ENCODE measurements around the gene GAPDHS.

GAPDHS gene

DNA sequence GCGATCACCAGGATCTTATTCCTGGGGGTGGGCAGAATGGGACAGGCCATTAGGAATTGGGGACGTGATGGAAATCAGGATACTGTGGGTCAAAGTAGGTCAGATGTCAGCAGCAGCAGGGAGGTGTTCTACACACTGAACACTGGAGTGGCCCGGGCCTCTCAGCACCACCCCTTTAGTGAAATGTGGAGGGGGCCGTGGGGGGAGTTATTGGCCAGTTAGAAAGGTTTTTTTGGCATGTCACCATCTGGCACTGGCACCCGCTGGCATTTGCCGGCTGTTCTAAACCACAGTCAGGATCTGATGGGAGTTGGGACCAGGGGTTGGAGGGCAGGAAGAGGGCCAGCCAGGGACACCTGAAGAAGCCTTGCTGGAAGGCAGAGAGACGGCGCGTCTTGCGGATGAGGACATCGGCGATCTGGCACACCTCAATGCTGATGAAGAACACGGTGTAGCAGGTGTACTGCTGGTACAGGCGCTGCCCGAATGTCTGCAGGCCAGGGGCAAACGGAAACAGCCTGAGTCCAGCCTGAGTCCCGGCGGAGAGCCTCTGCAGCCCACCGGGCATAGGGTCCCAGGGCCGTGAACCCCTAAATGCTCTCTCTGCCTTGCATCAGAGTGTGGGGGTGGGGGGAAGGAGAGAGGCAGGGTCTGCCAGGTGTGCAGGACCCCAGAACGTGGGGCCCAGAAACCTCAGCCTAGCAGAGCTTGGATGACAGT, 18.0 kb downstream of the GAPDHS start:
- no peaks in the 10 kb centered on the region for H3K9me3 ChIP-seq (ENCODE audit: control extremely low read depth in 1 of 5, control insufficient read depth in 4 of 5, insufficient read depth in 2 of 5, low read depth in 1 of 5, low read length in 4 of 5)
- peaks cover 0 to 8% (median 0%) of the 10 kb centered on the region in 5 experiments for H3K27me3 ChIP-seq (replicated peaks in 2 of 5; ENCODE audit: control insufficient read depth in 4 of 5, insufficient read depth in 5 of 5, low read length in 4 of 5)
- peaks cover 0 to 7% (median 5%) of the 10 kb centered on the region in 4 experiments for H3K4me1 ChIP-seq (ENCODE audit: control extremely low read depth in 1 of 4, control insufficient read depth in 4 of 4, insufficient read depth in 4 of 4, low read length in 3 of 4)
- H3K4me3 ChIP-seq (ENCODE audit: control insufficient read depth in 1 of 7, extremely low read depth in 1 of 7, insufficient read depth in 4 of 7, low read depth in 2 of 7, low read length in 6 of 7): no peak overlapping the region
- no peak overlapping the region for H3K27ac ChIP-seq (ENCODE audit: insufficient read depth in 1 of 2, low read depth in 1 of 2, low read length in 2 of 2, poor library complexity in 1 of 2, severe bottlenecking in 2 of 2)
- no peak for DNase-seq
- WGBS (ENCODE audit: insufficient coverage): 97% methylated on average over 20 of the region's 21 CpGs
- CTCF ChIA-PET: interaction anchor here (1.0 to 3.7 kb wide), 3 partner anchors 12 to 41 kb away, joined by 3 to 19 read pairs (median 3); partner anchors contain the start of gene ATP4A
- POLR2A ChIA-PET: no interaction called here
- peaks cover 0 to 16% (median 0%) of the 10 kb centered on the region in 4 experiments for H3K36me3 ChIP-seq (ENCODE audit: control insufficient read depth in 4 of 4, insufficient read depth in 4 of 4, low read length in 3 of 4)

DNA sequence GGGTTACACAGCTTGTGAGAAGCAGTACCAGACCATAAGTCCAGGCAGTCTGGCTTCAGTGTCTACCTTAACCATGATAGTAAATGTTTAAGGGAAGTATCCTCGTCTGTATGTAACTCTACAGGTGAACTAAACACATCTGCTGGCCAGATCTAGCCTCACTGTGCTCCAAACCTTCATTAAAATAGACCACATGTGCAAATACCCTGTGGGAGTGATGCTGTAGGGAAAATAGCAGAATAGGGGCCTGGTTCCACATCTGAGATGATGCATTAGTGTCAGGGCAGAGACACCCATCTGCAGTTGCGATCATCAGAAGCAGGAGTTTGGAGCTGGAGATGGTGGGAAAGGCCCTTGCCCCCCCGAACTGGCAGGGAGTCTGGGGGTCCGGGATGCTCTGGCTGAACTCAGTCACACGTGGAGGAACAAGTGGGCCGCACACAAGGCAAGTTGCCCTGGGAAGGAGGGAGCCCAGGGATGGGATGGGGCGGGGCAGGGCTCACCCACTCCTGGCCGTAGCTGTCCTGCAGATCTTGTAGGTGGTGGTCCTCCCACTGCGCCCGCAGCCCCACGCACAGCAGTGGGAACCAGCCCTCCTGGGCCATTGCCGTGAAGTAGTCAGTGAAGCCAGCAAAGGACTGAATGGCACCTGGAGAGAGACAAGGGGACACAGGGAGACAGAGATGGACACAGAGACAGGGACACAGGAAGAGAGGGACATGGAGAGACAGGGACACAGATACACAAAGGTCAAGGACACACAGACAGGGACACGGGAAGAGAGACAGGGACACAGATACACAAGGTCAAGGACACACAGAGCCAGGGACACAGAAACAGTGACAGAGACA, 19.5 kb downstream of the GAPDHS start:
- H3K4me3 ChIP-seq (ENCODE audit: control insufficient read depth in 1 of 7, extremely low read depth in 1 of 7, insufficient read depth in 4 of 7, low read depth in 2 of 7, low read length in 6 of 7): no peak overlapping the region
- H3K36me3 ChIP-seq (ENCODE audit: control insufficient read depth in 4 of 4, insufficient read depth in 4 of 4, low read length in 3 of 4): peaks cover 0 to 6% (median 0%) of the 10 kb centered on the region in 4 experiments
- WGBS (ENCODE audit: insufficient coverage): 89% methylated on average over 9 of the region's 13 CpGs
- H3K9me3 ChIP-seq (ENCODE audit: control extremely low read depth in 1 of 5, control insufficient read depth in 4 of 5, insufficient read depth in 2 of 5, low read depth in 1 of 5, low read length in 4 of 5): no peaks in the 10 kb centered on the region
- ChIA-PET CTCF (interaction anchor here (1.0 to 1.4 kb wide), 2 partner anchors 13 to 42 kb away, joined by 3 read pairs; no protein-coding TSS in a partner anchor), POLR2A (no interaction called here)
- no peak for DNase-seq
- peaks cover 0 to 7% (median 2%) of the 10 kb centered on the region in 4 experiments for H3K4me1 ChIP-seq (ENCODE audit: control extremely low read depth in 1 of 4, control insufficient read depth in 4 of 4, insufficient read depth in 4 of 4, low read length in 3 of 4)
- peaks cover 0 to 17% (median 8%) of the 10 kb centered on the region in 5 experiments for H3K27me3 ChIP-seq (replicated peaks in 2 of 5; ENCODE audit: control insufficient read depth in 4 of 5, insufficient read depth in 5 of 5, low read length in 4 of 5)
- no peak overlapping the region for H3K27ac ChIP-seq (ENCODE audit: insufficient read depth in 1 of 2, low read depth in 1 of 2, low read length in 2 of 2, poor library complexity in 1 of 2, severe bottlenecking in 2 of 2)

DNA sequence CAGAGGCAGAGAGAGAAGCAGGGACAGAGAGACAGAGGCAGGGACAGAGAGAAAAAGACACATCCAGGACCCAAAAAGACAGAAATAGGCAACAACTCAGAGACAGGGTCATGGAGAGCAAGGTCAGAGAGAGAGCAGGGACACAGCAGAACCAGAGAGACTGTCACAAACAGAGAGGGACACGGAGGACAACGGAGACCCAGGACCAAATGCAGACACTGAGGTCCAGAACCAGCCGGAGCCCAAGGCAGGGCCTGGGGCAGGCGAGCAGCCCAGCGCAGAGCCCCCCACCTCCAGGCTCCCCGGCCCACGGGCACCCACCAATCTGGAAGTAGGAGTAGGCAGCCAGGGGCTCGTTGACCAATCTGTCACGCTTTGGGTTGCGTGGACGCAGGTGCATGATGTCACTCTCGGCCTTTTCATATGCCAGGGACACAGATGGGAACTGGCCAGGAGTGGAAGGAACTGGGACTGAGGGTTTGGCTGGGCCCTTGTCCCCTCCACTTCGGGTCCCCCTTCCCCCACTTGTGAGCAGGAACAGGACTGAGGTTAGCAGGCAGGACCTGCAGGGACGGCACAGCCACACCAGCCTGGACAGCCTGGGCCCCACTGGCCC, 20.2 kb downstream of the GAPDHS start:
- Histone ChIP-seq H3K9me3 (ENCODE audit: control extremely low read depth in 1 of 5, control insufficient read depth in 4 of 5, insufficient read depth in 2 of 5, low read depth in 1 of 5, low read length in 4 of 5) (no peaks in the 10 kb centered on the region), H3K4me1 (ENCODE audit: control extremely low read depth in 1 of 4, control insufficient read depth in 4 of 4, insufficient read depth in 4 of 4, low read length in 3 of 4) (peaks cover 0 to 14% (median 8%) of the 10 kb centered on the region in 4 experiments), H3K27me3 (replicated peaks in 2 of 5; ENCODE audit: control insufficient read depth in 4 of 5, insufficient read depth in 5 of 5, low read length in 4 of 5) (peaks cover 0 to 22% (median 10%) of the 10 kb centered on the region in 5 experiments), H3K4me3 (ENCODE audit: control insufficient read depth in 1 of 7, extremely low read depth in 1 of 7, insufficient read depth in 4 of 7, low read depth in 2 of 7, low read length in 6 of 7) (no peak overlapping the region), H3K36me3 (ENCODE audit: control insufficient read depth in 4 of 4, insufficient read depth in 4 of 4, low read length in 3 of 4) (peaks cover 0 to 6% (median 0%) of the 10 kb centered on the region in 4 experiments), H3K27ac (ENCODE audit: insufficient read depth in 1 of 2, low read depth in 1 of 2, low read length in 2 of 2, poor library complexity in 1 of 2, severe bottlenecking in 2 of 2) (no peak overlapping the region)
- POLR2A ChIA-PET: no interaction called here
- DNase-seq: no peak
- 86% methylated on average over 13 of the region's 14 CpGs for WGBS (ENCODE audit: insufficient coverage)
- CTCF ChIA-PET: no interaction called here

DNA sequence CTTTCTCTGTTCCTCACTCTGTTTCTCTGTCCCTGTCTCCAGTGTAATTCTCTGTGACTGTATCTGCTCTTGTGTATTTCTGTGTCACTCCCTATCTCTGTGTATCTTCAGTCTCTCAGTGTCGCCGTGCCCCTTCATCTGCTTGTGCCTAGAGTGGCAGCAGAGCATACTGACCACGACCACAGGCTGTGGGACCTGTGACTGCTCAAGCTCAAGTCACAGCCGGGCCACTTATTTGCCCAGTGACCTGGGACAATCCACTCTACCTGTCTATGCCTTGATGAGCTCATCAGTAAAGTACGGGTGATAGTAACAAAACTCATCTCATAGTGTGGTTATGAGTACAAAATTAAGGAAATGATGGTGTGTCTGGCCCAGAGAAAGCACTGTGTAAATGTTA, 20.8 kb downstream of the GAPDHS start:
- no peak for DNase-seq
- H3K27ac ChIP-seq (ENCODE audit: insufficient read depth in 1 of 2, low read depth in 1 of 2, low read length in 2 of 2, poor library complexity in 1 of 2, severe bottlenecking in 2 of 2): no peak overlapping the region
- H3K27me3 ChIP-seq (replicated peaks in 2 of 5; ENCODE audit: control insufficient read depth in 4 of 5, insufficient read depth in 5 of 5, low read length in 4 of 5): peaks cover 0 to 28% (median 15%) of the 10 kb centered on the region in 5 experiments
- H3K4me3 ChIP-seq (ENCODE audit: control insufficient read depth in 1 of 7, extremely low read depth in 1 of 7, insufficient read depth in 4 of 7, low read depth in 2 of 7, low read length in 6 of 7): no peak overlapping the region
- CTCF ChIA-PET: no interaction called here
- POLR2A ChIA-PET: no interaction called here
- peaks cover 0 to 6% (median 0%) of the 10 kb centered on the region in 4 experiments for H3K36me3 ChIP-seq (ENCODE audit: control insufficient read depth in 4 of 4, insufficient read depth in 4 of 4, low read length in 3 of 4)
- 91% methylated on average over 4 of the region's 5 CpGs for WGBS (ENCODE audit: insufficient coverage)
- peaks cover 0 to 15% (median 9%) of the 10 kb centered on the region in 4 experiments for H3K4me1 ChIP-seq (ENCODE audit: control extremely low read depth in 1 of 4, control insufficient read depth in 4 of 4, insufficient read depth in 4 of 4, low read length in 3 of 4)
- H3K9me3 ChIP-seq (ENCODE audit: control extremely low read depth in 1 of 5, control insufficient read depth in 4 of 5, insufficient read depth in 2 of 5, low read depth in 1 of 5, low read length in 4 of 5): no peaks in the 10 kb centered on the region

DNA sequence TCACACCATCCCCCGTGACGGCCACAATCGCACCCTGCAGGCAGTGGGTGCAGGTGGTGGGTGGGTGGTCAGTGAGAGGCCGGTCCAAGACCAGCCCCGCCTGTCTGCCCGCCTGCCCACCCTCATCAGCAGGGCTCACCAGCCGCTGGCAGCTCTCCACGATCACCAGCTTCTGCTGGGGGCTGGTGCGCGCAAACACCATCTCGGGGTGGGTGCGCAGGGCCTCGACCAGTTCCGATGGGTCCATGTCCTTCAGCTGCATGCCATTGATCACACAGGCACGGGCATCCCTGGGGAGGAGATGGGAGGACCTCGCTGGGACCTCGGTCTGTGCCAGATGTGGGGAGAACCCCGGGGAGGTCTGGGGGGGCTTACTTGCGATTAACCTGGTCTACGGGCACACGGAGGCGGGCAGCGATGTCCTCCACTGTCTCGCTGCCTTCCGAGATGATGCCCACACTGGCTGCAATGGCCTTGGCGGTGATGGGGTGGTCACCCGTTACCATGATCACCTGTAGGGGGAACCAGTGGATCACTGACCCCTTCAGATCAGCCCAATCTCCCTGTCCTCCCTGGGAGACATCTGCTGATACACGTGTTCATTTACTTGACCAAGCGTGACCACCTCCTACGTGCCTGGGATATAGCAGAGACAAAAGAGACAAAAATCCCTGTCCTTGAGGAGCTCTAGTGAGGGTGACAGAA, 22.2 kb downstream of the GAPDHS start:
- ChIA-PET POLR2A (no interaction called here), CTCF (interaction anchor here (1.5 to 2.3 kb wide), 3 partner anchors 13 to 45 kb away, joined by 4 to 8 read pairs (median 7); no protein-coding TSS in a partner anchor)
- 92% methylated on average over 18 of the region's 30 CpGs for WGBS (ENCODE audit: insufficient coverage)
- peaks cover 0 to 42% (median 19%) of the 10 kb centered on the region in 5 experiments for H3K27me3 ChIP-seq (replicated peaks in 2 of 5; ENCODE audit: control insufficient read depth in 4 of 5, insufficient read depth in 5 of 5, low read length in 4 of 5)
- H3K27ac ChIP-seq (ENCODE audit: insufficient read depth in 1 of 2, low read depth in 1 of 2, low read length in 2 of 2, poor library complexity in 1 of 2, severe bottlenecking in 2 of 2): no peak overlapping the region
- no peaks in the 10 kb centered on the region for H3K9me3 ChIP-seq (ENCODE audit: control extremely low read depth in 1 of 5, control insufficient read depth in 4 of 5, insufficient read depth in 2 of 5, low read depth in 1 of 5, low read length in 4 of 5)
- no peak overlapping the region for H3K4me3 ChIP-seq (ENCODE audit: control insufficient read depth in 1 of 7, extremely low read depth in 1 of 7, insufficient read depth in 4 of 7, low read depth in 2 of 7, low read length in 6 of 7)
- peaks cover 0 to 3% (median 0%) of the 10 kb centered on the region in 4 experiments for H3K36me3 ChIP-seq (ENCODE audit: control insufficient read depth in 4 of 4, insufficient read depth in 4 of 4, low read length in 3 of 4)
- DNase-seq: no peak
- peaks cover 0 to 14% (median 9%) of the 10 kb centered on the region in 4 experiments for H3K4me1 ChIP-seq (ENCODE audit: control extremely low read depth in 1 of 4, control insufficient read depth in 4 of 4, insufficient read depth in 4 of 4, low read length in 3 of 4)

DNA sequence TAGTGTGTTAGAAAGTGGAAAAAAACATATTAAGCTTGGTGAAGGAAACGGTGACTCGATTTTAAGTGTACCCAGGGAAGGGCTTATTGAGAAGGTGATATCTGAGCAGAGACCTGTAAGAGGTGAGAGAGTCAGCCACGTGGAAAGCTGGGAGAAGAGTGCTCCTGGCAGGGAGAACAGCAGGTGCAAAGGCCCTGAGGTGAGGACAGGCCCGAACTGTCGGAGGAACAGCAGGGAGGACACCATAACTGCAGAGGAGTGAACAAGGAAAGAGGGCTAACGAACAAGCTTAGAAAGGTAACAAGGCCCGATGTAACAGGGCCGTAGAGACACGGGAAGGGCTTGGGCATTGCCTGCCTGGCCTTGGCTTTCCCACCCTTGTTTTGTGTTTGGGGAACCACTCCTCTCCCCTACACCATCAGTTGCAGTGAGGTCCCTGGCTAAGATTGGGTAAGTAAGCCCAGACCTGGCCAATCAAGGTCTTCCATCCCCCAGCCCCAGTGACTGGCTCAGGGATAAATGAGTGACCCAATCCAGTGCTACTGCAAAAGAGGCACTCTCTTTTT, 22.9 kb downstream of the GAPDHS start:
- POLR2A ChIA-PET: no interaction called here
- 95% methylated on average over 6 of the region's 9 CpGs for WGBS (ENCODE audit: insufficient coverage)

More for the DNA sequence above, 22.9 kb downstream of the GAPDHS start:
- Histone ChIP-seq H3K27me3 (replicated peaks in 2 of 5; ENCODE audit: control insufficient read depth in 4 of 5, insufficient read depth in 5 of 5, low read length in 4 of 5) (peaks cover 0 to 48% (median 23%) of the 10 kb centered on the region in 5 experiments), H3K9me3 (ENCODE audit: control extremely low read depth in 1 of 5, control insufficient read depth in 4 of 5, insufficient read depth in 2 of 5, low read depth in 1 of 5, low read length in 4 of 5) (no peaks in the 10 kb centered on the region), H3K4me1 (ENCODE audit: control extremely low read depth in 1 of 4, control insufficient read depth in 4 of 4, insufficient read depth in 4 of 4, low read length in 3 of 4) (peaks cover 0 to 14% (median 9%) of the 10 kb centered on the region in 4 experiments), H3K4me3 (ENCODE audit: control insufficient read depth in 1 of 7, extremely low read depth in 1 of 7, insufficient read depth in 4 of 7, low read depth in 2 of 7, low read length in 6 of 7) (no peak overlapping the region), H3K27ac (ENCODE audit: insufficient read depth in 1 of 2, low read depth in 1 of 2, low read length in 2 of 2, poor library complexity in 1 of 2, severe bottlenecking in 2 of 2) (no peak overlapping the region), H3K36me3 (ENCODE audit: control insufficient read depth in 4 of 4, insufficient read depth in 4 of 4, low read length in 3 of 4) (no peaks in the 10 kb centered on the region)
- CTCF ChIA-PET: interaction anchor here (0.6 to 2.3 kb wide), 5 partner anchors 14 to 92 kb away, joined by 4 to 8 read pairs (median 4); partner anchors contain the start of gene COX6B1
- DNase-seq: no peak

Measured in common myeloid progenitor, CD34-positive (primary cell).